Right lobe of liver (tissue), 4 donors: ENCODE measurements around the gene KIAA0513.

ENCODE experiments used
- CTCF ChIP-seq, 4 donors: fragments of 200-600 bp in 3 of 4; fragments of 450-650 bp in 1 of 4; IDR thresholded peaks; one replicate each; pipeline versions ENCODE4 v1.5.1 to v1.8.0; 2016 to 2022; ENCODE audit warnings: antibody characterized with exemption in 4 of 4, mild to moderate bottlenecking in 2 of 4
- POLR2A ChIP-seq: fragments of 450-650 bp; IDR thresholded peaks from one replicate; pipeline ENCODE4 v1.6.1; 2017; ENCODE audit warnings: antibody characterized with exemption, mild to moderate bottlenecking
- donor health status: DM: no; HTN: no; CAD: no.
- donor health status: DM: no; HTN: no; CAD: no.
- donor health status: DM: no; HTN: yes; CAD: no.

GRCh38 chr16:85136213-85136701 lies 108.7 kb downstream of the KIAA0513 start:
- TF ChIP-seq CTCF (IDR thresholded peaks at IDR 0.05) (no peak), POLR2A (no peak)
